GM12878 (cell line): ENCODE results near the gene TUBA3C. TPM values are rescaled to one million over a fixed set of nuclear protein-coding genes. Genes with fewer than 3 reads are reported as not detected.

Experiments
- ATAC-seq: fragments of 200-7000 bp; cut with Tn5 transposase; 3 replicates; pipeline ENCODE4 v1.9.1; 2020; ENCODE audit warnings: mild to moderate bottlenecking, moderate library complexity
- BruUV-seq: library from RNA; stranded (reverse); fragments of 400-500 nt; replicated peaks from 2 replicates; lab custom pipeline; 2021; lab: Mats Ljungman, UMichigan
- CTCF ChIA-PET: fragments of 300-600 bp; sonication (Branson Sonifier 250); formaldehyde crosslinking; extraction: SDS; loops from one replicate; lab custom pipeline; 2021; ENCODE audit warnings: inconsistent platforms; lab: Yijun Ruan, JAX
- POLR2A ChIA-PET: fragments of 350-600 bp; formaldehyde crosslinking; extraction: SDS; loops from one replicate; lab custom pipeline; 2021; ENCODE audit warnings: inconsistent platforms; lab: Charles Lee
- RAD21 ChIA-PET: fragments of 300-600 bp; sonication (Branson Sonifier 250); formaldehyde crosslinking; loops from one replicate; lab custom pipeline; 2023; ENCODE audit warnings: antibody characterized with exemption; ENCODE audit not compliant: unreplicated experiment; lab: Charles Lee
- SMC1A ChIA-PET: fragments of 300-600 bp; sonication (Branson Sonifier 250); formaldehyde crosslinking; loops from one replicate; lab custom pipeline; 2023; ENCODE audit not compliant: unreplicated experiment, uncharacterized antibody; lab: Charles Lee
- DNase-seq: peaks from one replicate; pipeline ENCODE4 v3.0.0-alpha.2; 2011; ENCODE audit warnings: low read depth, low spot score
- FAIRE-seq: peaks from 3 replicates; lab custom pipeline; 2011; peaks lifted over from hg19 to GRCh38; lab: Jason Lieb, UNC
- H2AFZ ChIP-seq: 2 replicates; pipeline ENCODE4 v1.6.0; 2011; ENCODE audit warnings: low read depth, low read length, control low read depth; ENCODE audit not compliant: control insufficient read depth
- H3K27ac ChIP-seq: 2 replicates; pipeline ENCODE4 v1.5.1; 2011; ENCODE audit warnings: control low read depth; ENCODE audit not compliant: control insufficient read depth, insufficient read depth
- H3K27me3 ChIP-seq, 2 experiments: replicated peaks in 1 of 2; 2 replicates each; pipeline versions ENCODE4 v1.6.0 to v1.6.1; 2011; ENCODE audit warnings: low read length in 1 of 2; ENCODE audit not compliant: control insufficient read depth in 2 of 2, insufficient read depth in 2 of 2
- H3K36me3 ChIP-seq, 2 experiments: 2 replicates each; pipeline ENCODE4 v1.5.1; 2011; ENCODE audit warnings: low read length in 1 of 2; ENCODE audit not compliant: control insufficient read depth in 2 of 2, insufficient read depth in 2 of 2
- H3K4me1 ChIP-seq: 2 replicates; pipeline ENCODE4 v1.6.1; 2011; ENCODE audit warnings: mild to moderate bottlenecking, low read length, moderate library complexity, mixed read lengths; ENCODE audit not compliant: control insufficient read depth, insufficient read depth
- H3K4me2 ChIP-seq: 2 replicates; pipeline ENCODE4 v1.6.0; 2011; ENCODE audit warnings: control low read depth; ENCODE audit not compliant: control insufficient read depth, insufficient read depth
- H3K4me3 ChIP-seq: fragments of 200-600 bp; sonication (generic); 2 replicates; pipeline ENCODE4 v1.5.1; 2016
- H3K79me2 ChIP-seq: 2 replicates; pipeline ENCODE4 v1.6.0; 2011; ENCODE audit warnings: low read length; ENCODE audit not compliant: control insufficient read depth, insufficient read depth
- H3K9ac ChIP-seq: 2 replicates; pipeline ENCODE4 v1.8.0; 2011; ENCODE audit warnings: low read length, control low read depth, mixed read lengths; ENCODE audit not compliant: control insufficient read depth, insufficient read depth
- H3K9me3 ChIP-seq: replicated peaks from 3 replicates; pipeline ENCODE4 v1.5.1; 2011; ENCODE audit warnings: mild to moderate bottlenecking, low read length; ENCODE audit not compliant: control insufficient read depth, insufficient read depth
- H4K20me1 ChIP-seq: 2 replicates; pipeline ENCODE4 v1.6.0; 2011; ENCODE audit not compliant: control insufficient read depth, insufficient read depth
- BCL11A ChIP-seq: IDR thresholded peaks from 2 replicates; pipeline ENCODE4 v1.6.1; 2011; ENCODE audit warnings: low read depth, low read length
- CBFB ChIP-seq: IDR thresholded peaks from 2 replicates; pipeline ENCODE4 v1.6.1; 2016; ENCODE audit warnings: antibody characterized with exemption, low read depth
- CEBPZ ChIP-seq: fragments of 150-350 bp; IDR thresholded peaks from 2 replicates; pipeline ENCODE4 v1.6.1; 2016; ENCODE audit warnings: low read depth, low read length
- CHD4 ChIP-seq: fragments of 200-600 bp; sonication (generic); IDR thresholded peaks from 2 replicates; pipeline ENCODE4 v1.6.1; 2016; ENCODE audit warnings: mild to moderate bottlenecking
- FOXK2 ChIP-seq: fragments of 450-650 bp; IDR thresholded peaks from 2 replicates; pipeline ENCODE4 v1.6.1; 2017; ENCODE audit warnings: mild to moderate bottlenecking, moderate library complexity
- IRF5 ChIP-seq: fragments of 450-650 bp; IDR thresholded peaks from 2 replicates; pipeline ENCODE4 v1.6.1; 2017; ENCODE audit warnings: borderline replicate concordance
- KLF5 ChIP-seq: fragments of 450-650 bp; IDR thresholded peaks from 2 replicates; pipeline ENCODE4 v1.6.1; 2014; ENCODE audit warnings: mild to moderate bottlenecking; ENCODE audit not compliant: partially characterized antibody
- MEF2B ChIP-seq: fragments of 450-650 bp; IDR thresholded peaks from 2 replicates; pipeline ENCODE4 v1.6.1; 2018; ENCODE audit warnings: mild to moderate bottlenecking, moderate library complexity; ENCODE audit not compliant: partially characterized antibody, poor library complexity, severe bottlenecking
- NFYB ChIP-seq: IDR thresholded peaks from 2 replicates; pipeline ENCODE4 v1.6.1; 2011; ENCODE audit warnings: low read depth, mild to moderate bottlenecking, low read length, improper control_type of control experiment, moderate library complexity; ENCODE audit not compliant: insufficient read depth
- PAX8 ChIP-seq: fragments of 450-650 bp; IDR thresholded peaks from 2 replicates; pipeline ENCODE4 v1.6.1; 2017; ENCODE audit warnings: mild to moderate bottlenecking, moderate library complexity
- PBX3 ChIP-seq: IDR thresholded peaks from 2 replicates; pipeline ENCODE4 v1.6.1; 2011; ENCODE audit warnings: mild to moderate bottlenecking, low read depth, low read length, moderate library complexity; ENCODE audit not compliant: insufficient replicate concordance
- TCF7 ChIP-seq: IDR thresholded peaks from 2 replicates; pipeline ENCODE4 v1.6.1; 2014; ENCODE audit warnings: antibody characterized with exemption, borderline replicate concordance
- ZNF24 ChIP-seq: fragments of 450-650 bp; IDR thresholded peaks from 2 replicates; pipeline ENCODE4 v1.6.1; 2017; ENCODE audit warnings: antibody characterized with exemption, mild to moderate bottlenecking
- ZNF592 ChIP-seq: fragments of 450-650 bp; IDR thresholded peaks from 2 replicates; pipeline ENCODE4 v1.6.1; 2017; ENCODE audit warnings: mild to moderate bottlenecking, moderate library complexity
- WGBS: methylation state at CpG from one replicate; pipeline ENCODE4 v1.1.6; 2016; ENCODE audit warnings: low lambda C conversion rate; ENCODE audit not compliant: insufficient replicate concordance, insufficient coverage; ENCODE audit errors: missing lambda C conversion rate; 5-methylcytosine and 5-hydroxymethylcytosine counted together
- in situ Hi-C: fragments of 300-500 bp; cut with MboI; formaldehyde crosslinking; loops from 9 replicates; pipeline ENCODE4 v1.14.3; 2018; ENCODE audit warnings: mixed read lengths
- intact Hi-C: fragments of 100-400 bp; cut with micrococcal nuclease; formaldehyde crosslinking; loops from one replicate; pipeline ENCODE4 v1.14.2; 2022; ENCODE audit not compliant: unreplicated experiment
- polyA plus RNA-seq, 11 experiments: library from polyadenylated mRNA; depleted of rRNA in 4 of 11; unstranded in 6 of 11; stranded (reverse) in 5 of 11; fragments of >200 nt; fragmentation: Nextera tagmentation in 4 of 11; fragmentation: Illumina TruSeq in 1 of 11; extraction: Ambion mirVana in 4 of 11; extraction: Trizol in 1 of 11; gene quantifications; 1 replicate in 1 of 11; 2 replicates in 10 of 11; pipeline versions ENCODE4 v1.2.1 to v1.2.3, GENCODE V29; 2011 to 2016; ENCODE audit warnings: inconsistent platforms in 2 of 11, missing spikeins in 2 of 11, low read depth in 1 of 11
- total RNA-seq, 4 experiments: library from RNA; depleted of rRNA in 3 of 4; stranded (reverse); fragments of >200 nt in 3 of 4; fragmentation: Illumina TruSeq in 1 of 4; extraction: Trizol in 1 of 4; gene quantifications; 2 replicates each; pipeline versions ENCODE4 v1.2.1 to v1.2.3, GENCODE V29; 2013 to 2021

Gene TUBA3C
- total and polyA plus RNA-seq, 10 of the 15 experiments (the other 5 are each of a cell fraction or from before 2014, with no cell fraction given) = 0.04 to 4.5 (median 0.31) TPM; not detected in 5

GRCh38 chr13:19172007-19172646 is 9.5 kb downstream of the TUBA3C start:
- no peak for ATAC-seq
- no peaks in the 10 kb centered on the region for H4K20me1 ChIP-seq
- no peaks in the 10 kb centered on the region for H3K36me3 ChIP-seq
- no peak overlapping the region for H3K4me2 ChIP-seq
- WGBS = 12% methylated on average over 9 of the region's 9 CpGs
- CTCF ChIA-PET = interaction anchor here (0.7 kb wide), 1 partner anchor 20 kb away, joined by 3 read pairs; no protein-coding TSS in a partner anchor
- no peaks in the 10 kb centered on the region for H3K27me3 ChIP-seq
- POLR2A ChIA-PET = interaction anchor here (0.6 kb wide), 1 partner anchor 26 kb away, joined by 3 read pairs; no protein-coding TSS in a partner anchor
- RAD21 ChIA-PET = no interaction called here
- no peaks in the 10 kb centered on the region for H3K79me2 ChIP-seq
- no peaks in the 10 kb centered on the region; the same call in 2 of the 3 replicates for H3K9me3 ChIP-seq
- SMC1A ChIA-PET = no interaction called here
- in situ Hi-C loops (no loop called here), intact Hi-C loops (no loop called here)
- H2AFZ ChIP-seq = no peak overlapping the region
- BruUV-seq = no TSS peak
- H3K4me1 ChIP-seq = no peaks in the 10 kb centered on the region
- H3K4me3 ChIP-seq = no peak overlapping the region
- no peak for DNase-seq
- no peak overlapping the region for H3K9ac ChIP-seq
- H3K27ac ChIP-seq = no peak overlapping the region
- FAIRE-seq = no peak
- TF ChIP-seq PAX8 (no peak), ZNF592 (no peak), KLF5 (no peak), FOXK2 (no peak), CEBPZ (no peak), IRF5 (no peak), MEF2B (no peak), BCL11A (no peak), CBFB (no peak), PBX3 (no peak), CHD4 (no peak), TCF7 (no peak), NFYB (no peak), ZNF24 (no peak)
